ENCODE measurements around the gene HOXB4. TPM values are rescaled to one million over a fixed set of nuclear protein-coding genes. Genes with fewer than 3 reads are reported as not detected.

Gene HOXB4
- polyA plus RNA-seq, 1 of the 3 experiments (the other 2 are of a cell fraction): 0.03 TPM

- 13% methylated on average over 5 of the region's 5 CpGs for WGBS (ENCODE audit: low lambda C conversion rate)
- POLR2A ChIA-PET: no interaction called here
- CTCF ChIA-PET: no interaction called here
- no peaks in the 10 kb centered on the region for H3K79me2 ChIP-seq (ENCODE audit: insufficient read depth)
- H3K36me3 ChIP-seq (replicated peaks in 1 of 2; ENCODE audit: control insufficient read depth in 1 of 2, insufficient read depth in 2 of 2, low read length in 1 of 2): no peaks in the 10 kb centered on the region
- no peak overlapping the region for H3K27ac ChIP-seq (ENCODE audit: low read depth in 2 of 2, low read length in 1 of 2)
- DNase-seq: no peak
- no peak overlapping the region for H3K4me3 ChIP-seq (ENCODE audit: low read depth in 2 of 2, low read length in 1 of 2)
- no peak for TF ChIP-seq MAX (IDR thresholded peaks at IDR 0.05; ENCODE audit: low read depth)
- TF ChIP-seq MXI1 (IDR thresholded peaks at IDR 0.05; ENCODE audit: low read depth, low read length): no peak
- TF ChIP-seq YY1 (IDR thresholded peaks at IDR 0.05; ENCODE audit: low read depth): no peak
- TF ChIP-seq, protein P1, sequence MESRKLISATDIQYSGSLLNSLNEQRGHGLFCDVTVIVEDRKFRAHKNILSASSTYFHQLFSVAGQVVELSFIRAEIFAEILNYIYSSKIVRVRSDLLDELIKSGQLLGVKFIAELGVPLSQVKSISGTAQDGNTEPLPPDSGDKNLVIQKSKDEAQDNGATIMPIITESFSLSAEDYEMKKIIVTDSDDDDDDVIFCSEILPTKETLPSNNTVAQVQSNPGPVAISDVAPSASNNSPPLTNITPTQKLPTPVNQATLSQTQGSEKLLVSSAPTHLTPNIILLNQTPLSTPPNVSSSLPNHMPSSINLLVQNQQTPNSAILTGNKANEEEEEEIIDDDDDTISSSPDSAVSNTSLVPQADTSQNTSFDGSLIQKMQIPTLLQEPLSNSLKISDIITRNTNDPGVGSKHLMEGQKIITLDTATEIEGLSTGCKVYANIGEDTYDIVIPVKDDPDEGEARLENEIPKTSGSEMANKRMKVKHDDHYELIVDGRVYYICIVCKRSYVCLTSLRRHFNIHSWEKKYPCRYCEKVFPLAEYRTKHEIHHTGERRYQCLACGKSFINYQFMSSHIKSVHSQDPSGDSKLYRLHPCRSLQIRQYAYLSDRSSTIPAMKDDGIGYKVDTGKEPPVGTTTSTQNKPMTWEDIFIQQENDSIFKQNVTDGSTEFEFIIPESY (IDR thresholded peaks at IDR 0.05; ENCODE audit: borderline replicate concordance, low read depth): no peak
- no peak for TF ChIP-seq NRF1 (IDR thresholded peaks at IDR 0.05; ENCODE audit: low read depth, low read length)
- TF ChIP-seq SMC3 (IDR thresholded peaks at IDR 0.05; ENCODE audit: low read depth, low read length): no peak
- no peak for TF ChIP-seq ELF1 (IDR thresholded peaks at IDR 0.05)
- TF ChIP-seq, protein P2, sequence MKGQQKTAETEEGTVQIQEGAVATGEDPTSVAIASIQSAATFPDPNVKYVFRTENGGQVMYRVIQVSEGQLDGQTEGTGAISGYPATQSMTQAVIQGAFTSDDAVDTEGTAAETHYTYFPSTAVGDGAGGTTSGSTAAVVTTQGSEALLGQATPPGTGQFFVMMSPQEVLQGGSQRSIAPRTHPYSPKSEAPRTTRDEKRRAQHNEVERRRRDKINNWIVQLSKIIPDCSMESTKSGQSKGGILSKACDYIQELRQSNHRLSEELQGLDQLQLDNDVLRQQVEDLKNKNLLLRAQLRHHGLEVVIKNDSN (IDR thresholded peaks at IDR 0.05; ENCODE audit: borderline replicate concordance, low read depth): no peak
- TF ChIP-seq USF2 (IDR thresholded peaks at IDR 0.05; ENCODE audit: borderline replicate concordance, low read depth, low read length): no peak
- no peak for TF ChIP-seq REST (IDR thresholded peaks at IDR 0.05; ENCODE audit: low read depth, low read length)
- no peak for TF ChIP-seq TAF1 (IDR thresholded peaks at IDR 0.05; ENCODE audit: borderline replicate concordance, low read depth, low read length)
- TF ChIP-seq FOXJ3 (CRISPR knock-in tag; IDR thresholded peaks at IDR 0.05): no peak
- no peak for TF ChIP-seq POLR2AphosphoS5 (IDR thresholded peaks at IDR 0.05; ENCODE audit: low read depth, low read length)
- no peak for TF ChIP-seq GABPA (IDR thresholded peaks at IDR 0.05; ENCODE audit: low read depth)
- no peak for TF ChIP-seq SIN3A (IDR thresholded peaks at IDR 0.05; ENCODE audit: borderline replicate concordance, low read depth, low read length)
- TF ChIP-seq CTCF (IDR thresholded peaks at IDR 0.05): no peak
- TF ChIP-seq NFIC (IDR thresholded peaks at IDR 0.05; ENCODE audit: borderline replicate concordance): no peak
- no peak for TF ChIP-seq RAD21 (IDR thresholded peaks at IDR 0.05; ENCODE audit: low read length)
- H3K9me2 ChIP-seq: no peaks in the 10 kb centered on the region
- H3K9me3 ChIP-seq: no peaks in the 10 kb centered on the region
- H2AFZ ChIP-seq (ENCODE audit: low read depth): no peak overlapping the region
- no peaks in the 10 kb centered on the region for H3K4me1 ChIP-seq (ENCODE audit: control insufficient read depth in 1 of 2, insufficient read depth in 2 of 2, low read depth in 1 of 2, low read length in 1 of 2)
- H3K9ac ChIP-seq: no peak overlapping the region
- H4K20me1 ChIP-seq (ENCODE audit: insufficient read depth): peaks cover 2% of the 10 kb centered on the region; the same call in 1 of the 2 replicates
- no peak overlapping the region for H3K4me2 ChIP-seq
- H3K27me3 ChIP-seq (ENCODE audit: insufficient read depth): peaks cover 94% of the 10 kb centered on the region
- H3F3A ChIP-seq (replicated peaks; ENCODE audit: insufficient read depth): peaks cover 4% of the 10 kb centered on the region
Measured at GRCh38 chr17:48553190-48553547, 25.0 kb downstream of the HOXB4 start.

Measured in SK-N-SH (cell line).